DMS53 treated with DMSO at 0.1 percent for 48 hours (cell line): ENCODE data around the gene SEZ6L.
"Not testable (repeated sequence)": the region's sequence is repeated elsewhere in the genome, so short reads cannot be mapped to it uniquely, and the experiment has no call there.

ENCODE experiments used
- DNase-seq: peaks from one replicate; lab custom pipeline; 2025; ENCODE audit not compliant: unreplicated experiment; lab: John Stamatoyannopoulos, UW

SEZ6L gene

DNA sequence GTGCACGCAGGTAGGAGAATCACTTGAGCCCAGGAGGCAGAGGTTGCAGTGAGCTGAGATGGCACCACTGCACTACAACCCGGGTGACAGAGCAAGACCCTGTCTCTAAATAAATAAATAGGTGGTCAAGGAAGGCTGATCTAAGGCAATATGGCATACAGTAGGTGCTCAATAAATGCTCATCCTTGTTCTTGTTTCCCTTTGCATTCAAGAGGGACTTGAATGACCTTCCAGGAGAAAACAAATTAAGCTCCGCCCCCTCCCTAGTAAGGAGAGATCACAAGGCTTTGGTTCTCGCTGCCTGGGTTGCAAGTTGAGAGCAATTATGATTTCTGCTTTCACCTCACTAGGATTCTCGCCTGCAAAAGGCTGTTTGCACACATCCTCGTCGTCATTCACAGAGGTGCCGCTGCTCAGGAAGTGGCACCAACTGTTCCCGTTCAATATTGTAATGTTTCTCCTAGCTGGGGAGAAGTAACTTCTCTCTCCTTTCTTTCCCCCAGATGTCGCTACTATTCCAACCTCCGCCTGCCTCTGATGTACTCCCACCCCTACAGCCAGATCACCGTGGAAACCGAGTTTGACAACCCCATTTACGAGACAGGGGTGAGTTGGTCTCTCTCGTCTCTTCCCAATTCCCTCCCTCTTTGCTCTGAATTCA, 208.0 kb downstream of the SEZ6L start:
- DNase-seq: no peak

DNA sequence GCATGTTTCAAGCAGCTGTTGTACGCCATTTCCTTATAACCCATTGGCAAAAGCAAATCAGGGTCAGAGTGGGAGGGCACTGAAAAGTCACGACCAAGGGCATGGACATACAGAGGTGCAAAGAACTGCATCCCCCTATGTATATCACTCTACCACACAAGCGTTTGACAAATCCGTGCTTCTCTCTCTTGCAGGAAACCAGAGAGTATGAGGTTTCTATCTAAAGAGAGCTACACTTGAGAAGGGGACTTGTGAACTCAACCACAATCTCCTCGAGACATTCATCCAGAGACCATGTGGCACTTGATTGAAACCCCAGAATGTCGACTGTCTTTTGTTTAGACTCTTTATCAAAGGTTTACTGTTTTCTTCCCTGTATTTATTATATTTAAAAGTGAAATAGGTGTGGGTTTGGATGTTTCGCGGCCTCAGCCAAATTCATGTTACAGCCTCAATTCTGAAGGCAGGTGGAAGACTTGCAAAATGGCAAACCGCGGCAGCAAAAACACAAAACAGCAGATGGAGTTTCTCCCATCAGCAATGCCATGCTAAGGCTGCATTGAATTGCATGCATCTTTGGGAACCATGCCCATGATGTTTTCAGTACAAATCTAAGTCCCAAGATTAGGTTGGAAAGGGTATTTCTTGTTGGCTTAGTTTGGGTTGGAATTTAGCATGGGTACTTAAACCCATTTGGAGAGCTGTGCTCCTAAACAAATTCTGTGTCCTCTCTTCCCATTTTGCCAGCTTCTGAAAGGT, 211.0 kb downstream of the SEZ6L start:
- DNase-seq: no peak

DNA sequence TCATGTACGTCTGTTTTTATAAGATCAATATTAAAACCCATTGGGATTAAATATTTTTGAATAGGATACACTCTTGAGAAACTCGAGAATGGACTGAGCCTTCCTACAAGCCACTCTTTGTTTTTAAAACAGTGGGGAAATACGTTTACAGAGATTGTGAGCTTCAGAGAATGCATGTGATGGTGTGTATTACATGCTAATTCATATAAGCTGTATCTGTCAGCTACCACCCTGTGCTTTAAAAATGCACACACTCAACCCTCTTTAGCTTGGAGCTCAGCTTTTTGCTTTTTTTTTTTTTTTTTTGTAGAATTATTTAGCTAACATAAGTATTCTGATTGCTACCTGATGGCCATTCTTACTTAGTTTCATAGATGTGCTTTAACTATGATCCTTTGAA, 213.5 kb downstream of the SEZ6L start:
- DNase-seq: no peak

DNA sequence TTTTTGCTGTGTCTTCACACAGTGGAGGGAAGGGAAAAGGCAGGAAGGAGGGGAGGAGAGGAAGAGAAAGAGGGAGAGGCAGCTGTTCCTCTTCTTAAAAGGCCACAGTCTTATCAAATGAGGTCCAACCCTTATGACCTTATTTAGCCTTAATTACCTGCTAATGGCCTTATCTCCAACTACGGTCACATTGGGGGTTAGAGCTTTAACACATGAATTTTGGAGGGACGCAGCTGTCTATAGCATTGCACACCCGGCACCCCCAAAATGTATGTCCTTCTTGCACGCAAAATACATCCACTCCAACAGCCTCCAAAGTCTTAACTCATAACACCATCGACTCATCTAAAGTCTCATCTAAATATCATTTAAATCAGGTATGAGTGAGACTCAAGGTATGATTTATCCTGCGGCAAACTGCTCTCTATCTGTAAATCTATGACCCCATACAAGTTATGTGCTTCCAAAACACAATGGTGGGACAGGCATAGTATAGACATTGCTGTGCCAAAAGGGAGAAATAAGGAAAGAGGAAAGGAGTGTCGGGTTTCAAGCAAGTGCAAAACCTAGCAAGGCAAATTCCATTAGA, 214.8 kb downstream of the SEZ6L start:
- DNase-seq: no peak

DNA sequence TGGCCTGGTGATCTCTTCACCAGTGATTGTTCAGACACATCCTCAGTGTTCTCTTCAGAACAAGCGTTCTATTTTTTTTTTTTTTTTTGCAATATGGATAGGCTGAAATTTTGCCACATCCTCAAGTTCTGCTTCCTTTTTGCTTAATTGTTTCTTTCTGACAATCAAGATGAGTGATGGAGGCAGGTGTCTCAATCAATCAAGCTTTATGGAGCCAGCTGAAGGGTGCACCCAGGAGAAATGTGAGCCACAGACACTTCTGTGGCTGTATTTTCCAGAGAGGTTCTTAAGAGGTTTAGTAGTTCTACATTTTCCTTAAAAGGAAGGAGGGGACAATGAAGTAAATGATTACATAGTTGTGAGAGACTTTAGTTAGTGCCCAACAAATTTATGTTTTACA, 215.9 kb downstream of the SEZ6L start:
- no peak for DNase-seq

GRCh38 chr22:26389125-26389524, 219.9 kb downstream of the SEZ6L start:
- no peak for DNase-seq

- DNase-seq: no peak
Observed at GRCh38 chr22:26391091-26391490, 221.8 kb downstream of the SEZ6L start.

- DNase-seq: no peak
Observed at GRCh38 chr22:26391623-26392022, 222.4 kb downstream of the SEZ6L start.

GRCh38 chr22:26393929-26394328, 224.7 kb downstream of the SEZ6L start:
- no peak for DNase-seq

- DNase-seq: no peak
Observed at GRCh38 chr22:26394777-26395176, 225.5 kb downstream of the SEZ6L start.

DNA sequence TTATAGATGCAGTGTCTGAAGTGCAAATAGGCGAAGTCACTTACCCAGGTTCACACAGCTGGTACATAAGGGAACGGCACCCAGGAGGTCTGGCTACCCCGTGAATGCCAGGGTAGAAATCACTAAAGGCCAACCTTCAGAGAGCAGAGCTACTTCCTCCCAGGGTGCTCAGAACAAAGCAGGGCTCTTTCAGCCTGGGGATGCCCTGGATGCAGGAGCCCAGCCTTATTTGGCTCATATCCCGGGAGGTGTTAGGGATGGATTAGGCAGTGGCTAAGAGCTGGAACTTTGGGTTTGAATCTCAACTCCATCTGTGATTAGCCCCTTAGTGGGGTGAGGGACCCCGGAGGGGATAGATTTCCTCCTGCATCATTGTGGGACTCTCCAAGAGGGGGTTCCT, 226.7 kb downstream of the SEZ6L start:
- DNase-seq: no peak

DNA sequence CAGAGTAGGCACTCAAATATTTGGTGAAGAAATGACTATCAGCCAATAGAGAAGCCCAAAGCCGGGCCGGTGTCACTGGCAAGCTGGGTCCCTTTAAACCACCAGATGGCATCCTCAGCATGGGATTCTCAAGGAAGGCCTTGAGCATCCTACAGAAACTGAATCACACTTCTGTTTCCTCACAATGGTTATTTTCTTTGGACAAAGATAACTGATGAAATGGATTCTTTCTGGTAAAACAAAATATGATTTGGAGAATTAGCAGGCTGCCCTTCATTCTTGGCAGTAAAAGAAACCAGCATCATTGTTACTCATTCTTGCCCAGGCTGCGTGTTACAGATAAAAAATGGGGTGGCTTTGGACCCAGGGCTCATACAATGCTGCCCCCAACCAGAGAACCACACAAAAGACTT, 229.5 kb downstream of the SEZ6L start:
- peak; percentile 10 for DNase-seq

GRCh38 chr22:26399289-26399688, 230.0 kb downstream of the SEZ6L start:
- no peak for DNase-seq

GRCh38 chr22:26401726-26402125, 232.5 kb downstream of the SEZ6L start:
- DNase-seq: no peak

DNA sequence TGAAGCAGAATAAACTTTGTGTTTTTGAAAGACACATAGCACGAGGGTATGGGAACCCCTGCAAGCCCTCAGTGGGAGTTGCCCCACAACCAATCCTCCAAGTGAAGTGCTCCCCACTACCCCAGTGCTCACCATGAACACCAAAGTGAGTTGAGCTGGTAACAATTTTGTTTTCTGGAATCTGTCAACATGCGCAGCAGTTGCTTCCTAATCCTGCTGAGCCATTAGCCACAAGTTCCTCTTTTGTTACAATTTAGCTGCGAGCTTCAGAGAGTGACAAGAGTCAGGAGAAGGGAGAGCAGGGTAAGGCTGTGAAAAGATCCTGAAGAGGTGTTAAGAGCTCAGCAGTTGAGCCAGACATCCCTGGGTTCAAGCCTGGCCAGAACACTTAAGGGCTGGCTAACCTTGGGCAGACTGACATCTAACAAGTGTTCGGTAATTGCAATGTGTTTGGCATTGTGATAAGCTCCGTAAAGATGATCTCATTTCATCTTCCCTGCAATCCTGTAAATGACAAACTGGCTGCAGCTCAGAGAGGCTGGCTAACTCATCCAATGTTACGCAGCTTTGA, 235.7 kb downstream of the SEZ6L start:
- no peak for DNase-seq

DNA sequence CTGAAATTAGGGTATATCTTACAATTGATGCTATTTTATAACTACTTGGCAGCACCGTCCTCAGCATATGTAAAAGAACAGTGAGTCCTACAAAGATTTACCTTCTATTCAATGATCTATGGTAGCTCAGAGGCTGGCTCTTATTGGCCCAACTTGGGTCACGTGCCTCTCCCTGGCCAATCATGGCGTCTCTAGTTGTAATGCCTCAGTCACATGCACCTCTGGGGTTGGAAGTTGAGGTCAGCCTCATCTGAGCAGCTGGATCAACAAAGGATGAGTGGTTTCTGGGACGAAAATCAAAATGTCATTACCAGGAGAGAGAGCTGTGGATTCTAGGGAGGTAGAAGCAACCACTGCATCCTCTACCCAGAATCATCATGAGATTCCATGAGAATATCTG, 236.9 kb downstream of the SEZ6L start:
- peak; percentile 30 for DNase-seq

- not testable (repeated sequence) for DNase-seq
Observed at GRCh38 chr22:26408562-26409220, 239.4 kb downstream of the SEZ6L start.

GRCh38 chr22:26409719-26410335, 240.6 kb downstream of the SEZ6L start:
- no peak for DNase-seq

- no peak for DNase-seq
Observed at GRCh38 chr22:26410386-26410785, 241.1 kb downstream of the SEZ6L start.

- DNase-seq: no peak
Observed at GRCh38 chr22:26414347-26414746, 245.1 kb downstream of the SEZ6L start.

- no peak for DNase-seq
Observed at GRCh38 chr22:26416256-26416655, 247.0 kb downstream of the SEZ6L start.
